ENCODE data around the gene SLC22A6.

Gene SLC22A6

GRCh38 chr11:62933750-62934495 is 50.8 kb downstream of the SLC22A6 start:
- no peak for TF ChIP-seq CTCF (IDR thresholded peaks at IDR 0.05; ENCODE audit: insufficient read depth, low read length, poor library complexity, severe bottlenecking)
- no peak overlapping the region for H3K4me3 ChIP-seq (replicated peaks; ENCODE audit: low read depth, low read length)
- no peaks in the 10 kb centered on the region; the same call in 1 of the 2 replicates for H3K27me3 ChIP-seq (replicated peaks; ENCODE audit: control insufficient read depth, insufficient read depth, low read length)
- no peak for DNase-seq (ENCODE audit: extremely low read depth, insufficient read length)
- no peaks in the 10 kb centered on the region for H3K36me3 ChIP-seq (ENCODE audit: control insufficient read depth, insufficient read depth, low read length)

GRCh38 chr11:62933285-62933684 is 51.5 kb downstream of the SLC22A6 start:
- Histone ChIP-seq H3K36me3 (ENCODE audit: control insufficient read depth, insufficient read depth, low read length) (no peaks in the 10 kb centered on the region), H3K27me3 (replicated peaks; ENCODE audit: control insufficient read depth, insufficient read depth, low read length) (no peaks in the 10 kb centered on the region; the same call in 1 of the 2 replicates), H3K4me3 (replicated peaks; ENCODE audit: low read depth, low read length) (no peak overlapping the region)
- no peak for DNase-seq (ENCODE audit: extremely low read depth, insufficient read length)
- TF ChIP-seq CTCF (IDR thresholded peaks at IDR 0.05; ENCODE audit: insufficient read depth, low read length, poor library complexity, severe bottlenecking) = no peak

- DNase-seq (ENCODE audit: extremely low read depth, insufficient read length) = no peak
- no peaks in the 10 kb centered on the region for H3K36me3 ChIP-seq (ENCODE audit: control insufficient read depth, insufficient read depth, low read length)
Measured at GRCh38 chr11:62931499-62932278, 53.1 kb downstream of the SLC22A6 start.

GRCh38 chr11:62930666-62931065 is 54.1 kb downstream of the SLC22A6 start:
- Histone ChIP-seq H3K4me3 (replicated peaks; ENCODE audit: low read depth, low read length) (no peak overlapping the region), H3K36me3 (ENCODE audit: control insufficient read depth, insufficient read depth, low read length) (no peaks in the 10 kb centered on the region), H3K27me3 (replicated peaks; ENCODE audit: control insufficient read depth, insufficient read depth, low read length) (peaks cover 3% of the 10 kb centered on the region; the same call in 1 of the 2 replicates)
- TF ChIP-seq CTCF (IDR thresholded peaks at IDR 0.05; ENCODE audit: insufficient read depth, low read length, poor library complexity, severe bottlenecking) = no peak
- no peak for DNase-seq (ENCODE audit: extremely low read depth, insufficient read length)

More at GRCh38 chr11:62931499-62932278, 53.1 kb downstream of the SLC22A6 start:
- Histone ChIP-seq H3K27me3 (replicated peaks; ENCODE audit: control insufficient read depth, insufficient read depth, low read length) (peaks cover 3% of the 10 kb centered on the region; the same call in 1 of the 2 replicates), H3K4me3 (replicated peaks; ENCODE audit: low read depth, low read length) (no peak overlapping the region)
- no peak for TF ChIP-seq CTCF (IDR thresholded peaks at IDR 0.05; ENCODE audit: insufficient read depth, low read length, poor library complexity, severe bottlenecking)

- Histone ChIP-seq H3K36me3 (ENCODE audit: control insufficient read depth, insufficient read depth, low read length) (no peaks in the 10 kb centered on the region), H3K27me3 (replicated peaks; ENCODE audit: control insufficient read depth, insufficient read depth, low read length) (peaks cover 5% of the 10 kb centered on the region), H3K4me3 (replicated peaks; ENCODE audit: low read depth, low read length) (no peak overlapping the region)
- DNase-seq (ENCODE audit: extremely low read depth, insufficient read length) = no peak
- no peak for TF ChIP-seq CTCF (IDR thresholded peaks at IDR 0.05; ENCODE audit: insufficient read depth, low read length, poor library complexity, severe bottlenecking)
Measured at GRCh38 chr11:62930157-62930556, 54.6 kb downstream of the SLC22A6 start.
